Ovary (tissue), 9 donors: Measurements from ENCODE around the gene DEFB121. TPM values are rescaled to one million over a fixed set of nuclear protein-coding genes. Genes with fewer than 3 reads are reported as not detected.
"Not testable (repeated sequence)": the region's sequence is repeated elsewhere in the genome, so short reads cannot be mapped to it uniquely, and the experiment has no call there.

Experiments
- DNase-seq, 5 donors: peaks; one replicate each; pipeline ENCODE4 v3.0.0-alpha.2; 2019 to 2020
- H3K27ac ChIP-seq, 2 donors: fragments of 200-600 bp; one replicate each; pipeline versions ENCODE4 v1.5.1 to v1.8.0; 2019 to 2022
- H3K27me3 ChIP-seq: fragments of 200-600 bp; one replicate; pipeline ENCODE4 v1.8.0; 2022
- H3K36me3 ChIP-seq: fragments of 200-600 bp; sonication (generic); one replicate; pipeline ENCODE4 v1.5.1; 2019
- H3K4me1 ChIP-seq: one replicate; pipeline ENCODE4 v1.8.1; 2013; ENCODE audit warnings: mild to moderate bottlenecking, moderate library complexity; ENCODE audit not compliant: insufficient read depth
- H3K4me3 ChIP-seq: fragments of 200-600 bp; sonication (generic); one replicate; pipeline ENCODE4 v1.5.1; 2017
- H3K9me3 ChIP-seq, 2 donors: fragments of 200-600 bp in 1 of 2; sonication (generic) in 1 of 2; one replicate each; pipeline versions ENCODE4 v1.5.1 to v1.8.1; 2013 to 2019; ENCODE audit warnings: mild to moderate bottlenecking in 1 of 2, moderate library complexity in 1 of 2
- CTCF ChIP-seq, 3 donors: fragments of 450-650 bp in 2 of 3; fragments of 200-600 bp in 1 of 3; IDR thresholded peaks; one replicate each; pipeline versions ENCODE4 v1.5.1 to v1.8.0; 2016 to 2022; ENCODE audit warnings: antibody characterized with exemption in 3 of 3, mild to moderate bottlenecking in 1 of 3
- EP300 ChIP-seq: sonication (generic); formaldehyde crosslinking; IDR thresholded peaks from one replicate; pipeline ENCODE4 v1.6.1; 2017; ENCODE audit warnings: antibody characterized with exemption
- POLR2A ChIP-seq: fragments of 450-650 bp; IDR thresholded peaks from one replicate; pipeline ENCODE4 v1.6.1; 2017; ENCODE audit warnings: antibody characterized with exemption, mild to moderate bottlenecking, moderate library complexity
- whole genome bisulfite sequencing, 3 donors: extraction: QIAGEN DNeasy Blood & Tissue Kit in 1 of 3; methylation state at CpG; one replicate each; pipeline versions ENCODE4 v1.1.5 to v1.1.7; 2013 to 2017; 5-methylcytosine and 5-hydroxymethylcytosine counted together
- intact Hi-C, 4 donors: fragments of 100-400 bp; cut with DNase I; formaldehyde crosslinking; loops; one replicate each; pipeline versions ENCODE4 v1.11.0 to v1.15.1; 2022 to 2023
- polyA plus RNA-seq, 2 donors: library from polyadenylated mRNA; stranded (reverse); fragments of 200-250 nt in 1 of 2; fragments of 350-450 nt in 1 of 2; fragmentation: Illumina TruSeq in 1 of 2; extraction: RNeasy Lipid Tissue Mini Kit (QIAGEN cat#74804) in 1 of 2; gene quantifications; one replicate each; pipeline ENCODE4 v1.2.3, GENCODE V29; 2013 to 2014
- small RNA-seq: library from RNA; depleted of rRNA; stranded (forward); fragments of <200 nt; gene quantifications from one replicate; pipeline ENCODE3, GENCODE V24; 2016
- total RNA-seq, 7 donors: library from RNA; depleted of rRNA in 2 of 7; stranded (reverse); fragments of >200 nt in 2 of 7; fragmentation: NEBNext Ultra II Directional in 3 of 7; extraction: Animal tissue kit (Norgen Biotek cat#: 25700) in 3 of 7; gene quantifications; one replicate each; pipeline versions ENCODE4 v1.1.0 to v1.2.4, GENCODE V29; 2016 to 2023
- donor health status: DM: no; HTN: no; CAD: no; lungs with moderate emphysema.
- donor health status: DM: no; HTN: no; CAD: no.
- donor health status: Bipolar disorder and iron deficiency.
- donor health status: DM: yes; HTN: yes; CAD: no.
- donor health status: DM: no; HTN: no; CAD: no.
- donor health status: DM: yes; HTN: yes; CAD: no.

Gene DEFB121
- total and polyA plus RNA-seq, 9 donors: not detected

GRCh38 chr20:31374346-31374745, 31.7 kb downstream of the DEFB121 start:
- Histone ChIP-seq H3K4me3 (no peak overlapping the region), H3K27me3 (no peaks in the 10 kb centered on the region), H3K36me3 (no peaks in the 10 kb centered on the region), H3K27ac (no peak overlapping the region), H3K4me1 (no peaks in the 10 kb centered on the region), H3K9me3 (no peaks in the 10 kb centered on the region)
- 45 to 73% (median 62%) methylated on average over 2 of the region's 2 CpGs for WGBS, 3 donors
- TF ChIP-seq CTCF (IDR thresholded peaks at IDR 0.05): no peak
- no peak for TF ChIP-seq POLR2A
- TF ChIP-seq EP300: no peak
- intact Hi-C loops: no loop called here
- no peak for DNase-seq

- no peak for DNase-seq
- WGBS, 3 donors: 55 to 80% (median 67%) methylated on average over 2 of the region's 2 CpGs
- intact Hi-C loops: no loop called here
Measured at GRCh38 chr20:31368301-31368700, 37.7 kb downstream of the DEFB121 start, which contains the start of gene DEFB118. TSS of gene DEFB118 (plus strand) at chr20:31368601. CDS start at chr20:31368651, 50 bp downstream.

GRCh38 chr20:31364272-31364671, 41.7 kb downstream of the DEFB121 start:
- H3K9me3 ChIP-seq, intact Hi-C loops, H3K4me3 ChIP-seq, H3K27me3 ChIP-seq, H3K4me1 ChIP-seq, H3K27ac ChIP-seq, H3K36me3 ChIP-seq, DNase-seq: not testable (repeated sequence)
- 61 to 63% (median 63%) methylated on average over 5 of the region's 5 CpGs for WGBS, 3 donors

More at GRCh38 chr20:31368301-31368700, 37.7 kb downstream of the DEFB121 start, which contains the start of gene DEFB118:
- Histone ChIP-seq H3K9me3 (peaks cover 0 to 2% of the 10 kb centered on the region in 2 donors), H3K27me3 (no peaks in the 10 kb centered on the region), H3K36me3 (no peaks in the 10 kb centered on the region), H3K27ac (no peak within 1 kb of the TSS), H3K4me1 (no peaks in the 10 kb centered on the region), H3K4me3 (no peak within 1 kb of the TSS)
- no peak for TF ChIP-seq EP300
- no peak for TF ChIP-seq POLR2A
- TF ChIP-seq CTCF (IDR thresholded peaks at IDR 0.05): no peak

GRCh38 chr20:31363295-31363694, 42.7 kb downstream of the DEFB121 start:
- DNase-seq: no peak
- Histone ChIP-seq H3K9me3 (peaks cover 0 to 2% of the 10 kb centered on the region in 2 donors), H3K27me3 (no peaks in the 10 kb centered on the region), H3K36me3 (no peaks in the 10 kb centered on the region), H3K27ac (no peak overlapping the region), H3K4me3 (no peak overlapping the region), H3K4me1 (no peaks in the 10 kb centered on the region)
- WGBS, 3 donors: 52 to 63% (median 62%) methylated on average over 4 of the region's 4 CpGs
- intact Hi-C loops: no loop called here
- no peak for TF ChIP-seq POLR2A
- no peak for TF ChIP-seq EP300
- no peak for TF ChIP-seq CTCF (IDR thresholded peaks at IDR 0.05)

- H3K4me3 ChIP-seq: no peak overlapping the region
- TF ChIP-seq POLR2A: no peak
- no peaks in the 10 kb centered on the region for H3K27me3 ChIP-seq
- H3K9me3 ChIP-seq: no peaks in the 10 kb centered on the region
- DNase-seq: no peak
- 34 to 57% (median 47%) methylated on average over 1 of the region's 1 CpG for WGBS, 3 donors
- no peaks in the 10 kb centered on the region for H3K4me1 ChIP-seq
- intact Hi-C loops: no loop called here
- H3K36me3 ChIP-seq: no peaks in the 10 kb centered on the region
- no peak overlapping the region for H3K27ac ChIP-seq
Measured at GRCh38 chr20:31355981-31356380, 50.0 kb downstream of the DEFB121 start.

Small RNA genes lying within 50 kb of the gene (small RNA-seq; reads per million reads assigned to genes)
- gene DEFB117 (not detected), gene RF00561 (not detected), gene RNA5SP480 (not detected)

Other genes starting within 250 kb of the DEFB121 start
- gene DEFB115, start 148.6 kb downstream of the DEFB121 start, total RNA-seq: not detected
- not detected for gene DEFB115, start 148.6 kb downstream of the DEFB121 start, polyA plus RNA-seq
- gene DEFB116, start 97.6 kb downstream of the DEFB121 start, total RNA-seq: not detected
- not detected for gene DEFB116, start 97.6 kb downstream of the DEFB121 start, polyA plus RNA-seq
- gene DEFB118, start 37.6 kb downstream of the DEFB121 start, total RNA-seq: not detected
- under 1 TPM in 1 of 2 donors, not detected in 1; 0.43 TPM for gene DEFB118, start 37.6 kb downstream of the DEFB121 start, polyA plus RNA-seq
- gene DEFB119, start 15.6 kb downstream of the DEFB121 start, total RNA-seq: not detected
- gene DEFB119, start 15.6 kb downstream of the DEFB121 start, polyA plus RNA-seq: not detected
- not detected for gene DEFB123, start 34.4 kb upstream of the DEFB121 start, total RNA-seq
- not detected for gene DEFB123, start 34.4 kb upstream of the DEFB121 start, polyA plus RNA-seq
- gene DEFB124, start 68.9 kb upstream of the DEFB121 start, total RNA-seq: under 1 TPM in 2 of 7 donors, not detected in 5; 0.45 to 0.62 TPM
- under 1 TPM in 1 of 2 donors, not detected in 1; 0.82 TPM for gene DEFB124, start 68.9 kb upstream of the DEFB121 start, polyA plus RNA-seq
- 1 to 10 TPM; 1.1 to 6.5 (median 2.4) TPM for gene REM1, start 69.1 kb upstream of the DEFB121 start, total RNA-seq
- 1 to 10 TPM; 2.9 to 5.3 TPM for gene REM1, start 69.1 kb upstream of the DEFB121 start, polyA plus RNA-seq
- gene HM13, start 108.2 kb upstream of the DEFB121 start, total RNA-seq: 100 to 1,000 TPM in 3 of 7 donors, 10 to 100 TPM in 4; 30.2 to 158 (median 97.3) TPM
- 100 to 1,000 TPM in 1 of 2 donors, 10 to 100 TPM in 1; 72.6 to 129 TPM for gene HM13, start 108.2 kb upstream of the DEFB121 start, polyA plus RNA-seq
- gene ID1, start 199.1 kb upstream of the DEFB121 start, total RNA-seq: 100 to 1,000 TPM in 3 of 7 donors, 10 to 100 TPM in 4; 42.6 to 353 (median 64.2) TPM
- gene ID1, start 199.1 kb upstream of the DEFB121 start, polyA plus RNA-seq: 10 to 100 TPM; 26.0 to 86.9 TPM
- gene COX4I2, start 231.7 kb upstream of the DEFB121 start, total RNA-seq: 1 to 10 TPM in 6 of 7 donors, not detected in 1; 1.1 to 3.5 (median 2.1) TPM
- gene COX4I2, start 231.7 kb upstream of the DEFB121 start, polyA plus RNA-seq: 1 to 10 TPM; 3.5 to 6.6 TPM